GM23338 (cell line): ENCODE data around the gene UBQLN4. TPM values are rescaled to one million over a fixed set of nuclear protein-coding genes. Genes with fewer than 3 reads are reported as not detected.
A peak's percentile ranks its signal among the peaks of the same experiment; 100 is the strongest.

ENCODE experiments used
- ATAC-seq: fragments of 200-7000 bp; cut with Tn5 transposase; 3 replicates; pipeline ENCODE4 v1.9.1; 2020
- DNase-seq: peaks from one replicate; pipeline ENCODE4 v3.0.0-alpha.2; 2015; ENCODE audit warnings: low spot score
- H2AFZ ChIP-seq: fragments of 200-600 bp; sonication (generic); 2 replicates; pipeline ENCODE4 v1.8.0; 2016; ENCODE audit warnings: antibody characterized with exemption, mild to moderate bottlenecking, moderate library complexity
- H3F3A ChIP-seq: fragments of 200-600 bp; sonication (generic); replicated peaks from 2 replicates; pipeline ENCODE4 v1.8.0; 2017; ENCODE audit warnings: antibody characterized with exemption, mixed run types, low read depth
- H3K27ac ChIP-seq: fragments of 200-600 bp; sonication (generic); 2 replicates; pipeline ENCODE4 v1.6.1; 2016; ENCODE audit warnings: low read depth
- H3K27me3 ChIP-seq: fragments of 200-600 bp; sonication (generic); 2 replicates; pipeline ENCODE4 v1.8.0; 2016; ENCODE audit warnings: mild to moderate bottlenecking, mixed run types, moderate library complexity; ENCODE audit not compliant: insufficient read depth
- H3K36me3 ChIP-seq: fragments of 200-600 bp; sonication (generic); 2 replicates; pipeline ENCODE4 v1.8.0; 2016; ENCODE audit warnings: mild to moderate bottlenecking; ENCODE audit not compliant: insufficient read depth
- H3K4me1 ChIP-seq: fragments of 200-600 bp; sonication (generic); 2 replicates; pipeline ENCODE4 v1.8.0; 2016; ENCODE audit warnings: mild to moderate bottlenecking, moderate library complexity; ENCODE audit not compliant: insufficient read depth
- H3K4me2 ChIP-seq: fragments of 200-600 bp; sonication (generic); 2 replicates; pipeline ENCODE4 v1.7.1; 2017; ENCODE audit warnings: mixed run types
- H3K4me3 ChIP-seq: fragments of 200-600 bp; sonication (generic); 2 replicates; pipeline ENCODE4 v1.6.1; 2016; ENCODE audit warnings: mixed run types
- H3K79me2 ChIP-seq: fragments of 200-600 bp; sonication (generic); replicated peaks from 2 replicates; pipeline ENCODE4 v1.8.0; 2017; ENCODE audit warnings: mild to moderate bottlenecking; ENCODE audit not compliant: insufficient read depth
- H3K9me2 ChIP-seq: fragments of 200-600 bp; sonication (generic); 2 replicates; pipeline ENCODE4 v1.8.0; 2017; ENCODE audit not compliant: insufficient read depth
- H4K20me1 ChIP-seq: fragments of 200-600 bp; sonication (generic); replicated peaks from 2 replicates; pipeline ENCODE4 v1.8.0; 2017; ENCODE audit warnings: mild to moderate bottlenecking; ENCODE audit not compliant: insufficient read depth
- H3K27ac Mint-ChIP-seq: 2 replicates; pipeline ENCODE4 v1.8.0; 2020; ENCODE audit warnings: inconsistent platforms, mild to moderate bottlenecking, moderate library complexity, mixed read lengths
- H3K27me3 Mint-ChIP-seq: 3 replicates; pipeline ENCODE4 v1.8.0; 2022; ENCODE audit warnings: low read depth, mild to moderate bottlenecking, moderate library complexity, mixed read lengths, inconsistent platforms; ENCODE audit not compliant: insufficient read depth, poor library complexity
- H3K36me3 Mint-ChIP-seq: 3 replicates; pipeline ENCODE4 v1.8.0; 2021; ENCODE audit warnings: low read depth, mild to moderate bottlenecking, inconsistent platforms, moderate library complexity, mixed read lengths
- H3K4me1 Mint-ChIP-seq: 3 replicates; pipeline ENCODE4 v1.8.0; 2020; ENCODE audit warnings: mild to moderate bottlenecking, inconsistent platforms, mixed read lengths
- H3K4me3 Mint-ChIP-seq: 3 replicates; pipeline ENCODE4 v1.8.0; 2021; ENCODE audit warnings: moderate library complexity, mild to moderate bottlenecking, inconsistent platforms, mixed read lengths
- H3K9me3 Mint-ChIP-seq: 3 replicates; pipeline ENCODE4 v1.8.0; 2020; ENCODE audit warnings: moderate library complexity, mild to moderate bottlenecking, inconsistent platforms, mixed read lengths
- CTCF ChIP-seq, 2 experiments: fragments of 200-600 bp in 1 of 2; sonication (generic) in 1 of 2; conservative IDR thresholded peaks; 2 replicates each; pipeline versions ENCODE4 v1.5.1 to v1.6.1; 2016 to 2017; ENCODE audit warnings: antibody characterized with exemption in 2 of 2, low read depth in 2 of 2, mild to moderate bottlenecking in 2 of 2, moderate library complexity in 1 of 2
- STAT1 ChIP-seq: IDR thresholded peaks from one replicate; pipeline ENCODE4 v1.6.1; 2016; ENCODE audit warnings: antibody characterized with exemption; ENCODE audit not compliant: unreplicated experiment
- ZNF331 ChIP-seq: fragments of 250-450 bp; sonication (Bioruptor Pico); IDR thresholded peaks from 2 replicates; pipeline ENCODE4 v1.5.0; 2020; ENCODE audit warnings: low read depth, mild to moderate bottlenecking, moderate library complexity
- ZNF462 ChIP-seq: fragments of 250-450 bp; sonication (Bioruptor Pico); IDR thresholded peaks from 2 replicates; pipeline ENCODE4 v1.5.0; 2020; ENCODE audit warnings: mild to moderate bottlenecking, moderate library complexity
- polyA plus RNA-seq: library from polyadenylated mRNA; unstranded; fragments of >200 nt; fragmentation: Nextera tagmentation; extraction: Ambion mirVana; gene quantifications from 2 replicates; pipeline ENCODE4 v1.2.1, GENCODE V29; 2016
- total RNA-seq: library from RNA; depleted of rRNA; stranded (reverse); fragments of >200 nt; shearing (Covaris generic); gene quantifications from 2 replicates; pipeline ENCODE4 v1.2.3, GENCODE V29; 2014

UBQLN4 gene
- total and polyA plus RNA-seq, 2 experiments from 2014 or later, result 10.0 to 30.5 TPM

- Mint-ChIP-seq H3K36me3 (peaks cover 3% of the 10 kb centered on the region; the same call in 2 of the 3 replicates), H3K9me3 (no peaks in the 10 kb centered on the region)
These were observed 43.2 kb upstream of the UBQLN4 start for GRCh38 chr1:156096640-156097391.

More at GRCh38 chr1:156096640-156097391, 43.2 kb upstream of the UBQLN4 start:
- H3K4me1 ChIP-seq, result peaks cover 11% of the 10 kb centered on the region
- H3K4me3 ChIP-seq, result no peak overlapping the region
- no peak overlapping the region for H2AFZ ChIP-seq
- peaks cover 6% of the 10 kb centered on the region for H3F3A ChIP-seq
- peak overlapping the region; percentile 84; the same call in 1 of the 2 replicates for H3K27ac ChIP-seq
- no peak overlapping the region for H3K4me2 ChIP-seq
- peak; percentile 91 for DNase-seq
- no peaks in the 10 kb centered on the region for H3K36me3 ChIP-seq
- H3K27ac Mint-ChIP-seq, result 0 out of 2 replicates have a peak overlapping the region, but pooled peaks have one; percentile 59
- H3K9me2 ChIP-seq, result no peaks in the 10 kb centered on the region
- H3K79me2 ChIP-seq, result no peaks in the 10 kb centered on the region
- TF ChIP-seq CTCF (conservative IDR thresholded peaks at IDR 0.05; ENCODE audit: low read depth in 2 of 2), result peak; percentile 92 to 99
- TF ChIP-seq ZNF462 (CRISPR knock-in tag), result no peak
- TF ChIP-seq STAT1, result no peak
- no peak for TF ChIP-seq ZNF331 (CRISPR knock-in tag)
- H3K27me3 Mint-ChIP-seq, result peaks cover 7% of the 10 kb centered on the region
- H4K20me1 ChIP-seq, result 0 out of 2 replicates have a peak, but pooled peaks cover 6% of the 10 kb centered on the region
- H3K4me3 Mint-ChIP-seq, result no peak overlapping the region
- peak; percentile 99 for ATAC-seq
- no peaks in the 10 kb centered on the region for H3K27me3 ChIP-seq
- peaks cover 24% of the 10 kb centered on the region for H3K4me1 Mint-ChIP-seq
